SH-SY5Y (cell line): ENCODE measurements around the gene PRRG4.

Experiments used
- GATA2 ChIP-seq: IDR thresholded peaks from 2 replicates; pipeline ENCODE4 v1.6.1; 2011; ENCODE audit warnings: mild to moderate bottlenecking, low read depth, low read length
- GATA3 ChIP-seq: IDR thresholded peaks from 2 replicates; pipeline ENCODE4 v1.6.1; 2011; ENCODE audit warnings: low read depth, mild to moderate bottlenecking, low read length, moderate library complexity

The PRRG4 gene

GRCh38 chr11:32821917-32822560 is 7.7 kb upstream of the PRRG4 start:
- TF ChIP-seq GATA3 (no peak), GATA2 (no peak)

- TF ChIP-seq GATA2 (no peak), GATA3 (no peak)
Observed at GRCh38 chr11:32826113-32826512, 3.6 kb upstream of the PRRG4 start.

- TF ChIP-seq GATA3 (no peak), GATA2 (no peak)
Observed at GRCh38 chr11:32827276-32827675, 2.5 kb upstream of the PRRG4 start.

GRCh38 chr11:32829157-32829679 is 509 bp upstream of the PRRG4 start:
- TF ChIP-seq GATA2 (no peak), GATA3 (no peak)

- TF ChIP-seq GATA2 (no peak), GATA3 (no peak)
Observed at GRCh38 chr11:32830413-32830738, 649 bp downstream of the PRRG4 start.

GRCh38 chr11:32830796-32831195 is 1.1 kb downstream of the PRRG4 start:
- TF ChIP-seq GATA2 (no peak), GATA3 (no peak)

- no peak for TF ChIP-seq GATA2
- no peak for TF ChIP-seq GATA3
Observed at GRCh38 chr11:32831221-32831620, 1.5 kb downstream of the PRRG4 start.

GRCh38 chr11:32833921-32834320 is 4.2 kb downstream of the PRRG4 start:
- TF ChIP-seq GATA2: no peak
- no peak for TF ChIP-seq GATA3

GRCh38 chr11:32836946-32837345 is 7.2 kb downstream of the PRRG4 start:
- no peak for TF ChIP-seq GATA3

GRCh38 chr11:32838505-32839274 is 9.0 kb downstream of the PRRG4 start:
- TF ChIP-seq GATA3: no peak
- no peak for TF ChIP-seq GATA2

GRCh38 chr11:32839308-32839707 is 9.6 kb downstream of the PRRG4 start:
- TF ChIP-seq GATA2 (no peak), GATA3 (no peak)

- TF ChIP-seq GATA2: no peak
- no peak for TF ChIP-seq GATA3
Observed at GRCh38 chr11:32840587-32840986, 10.9 kb downstream of the PRRG4 start.

- TF ChIP-seq GATA2 (no peak), GATA3 (no peak)
Observed at GRCh38 chr11:32843544-32843943, 13.8 kb downstream of the PRRG4 start.

GRCh38 chr11:32847511-32847910 is 17.8 kb downstream of the PRRG4 start:
- TF ChIP-seq GATA3: no peak
- TF ChIP-seq GATA2: no peak

GRCh38 chr11:32849761-32850160 is 20.0 kb downstream of the PRRG4 start:
- no peak for TF ChIP-seq GATA3
- no peak for TF ChIP-seq GATA2
